ENCODE results near the gene NCOA3.
"Not testable (repeated sequence)": the region's sequence is repeated elsewhere in the genome, so short reads cannot be mapped to it uniquely, and the experiment has no call there.

Gene NCOA3

GRCh38 chr20:47551841-47552240 is 50.2 kb downstream of the NCOA3 start:
- Histone ChIP-seq H3K36me3 (ENCODE audit: control insufficient read depth, insufficient read depth, low read length) (no peaks in the 10 kb centered on the region), H3K4me1 (ENCODE audit: control insufficient read depth, insufficient read depth, low read length) (no peaks in the 10 kb centered on the region), H3K4me3 (ENCODE audit: low read length) (no peak overlapping the region), H3K27me3 (ENCODE audit: control insufficient read depth, insufficient read depth, low read length) (no peaks in the 10 kb centered on the region), H3K9ac (ENCODE audit: low read length) (no peak overlapping the region), H3K9me3 (ENCODE audit: control insufficient read depth, low read length) (no peaks in the 10 kb centered on the region)

DNA sequence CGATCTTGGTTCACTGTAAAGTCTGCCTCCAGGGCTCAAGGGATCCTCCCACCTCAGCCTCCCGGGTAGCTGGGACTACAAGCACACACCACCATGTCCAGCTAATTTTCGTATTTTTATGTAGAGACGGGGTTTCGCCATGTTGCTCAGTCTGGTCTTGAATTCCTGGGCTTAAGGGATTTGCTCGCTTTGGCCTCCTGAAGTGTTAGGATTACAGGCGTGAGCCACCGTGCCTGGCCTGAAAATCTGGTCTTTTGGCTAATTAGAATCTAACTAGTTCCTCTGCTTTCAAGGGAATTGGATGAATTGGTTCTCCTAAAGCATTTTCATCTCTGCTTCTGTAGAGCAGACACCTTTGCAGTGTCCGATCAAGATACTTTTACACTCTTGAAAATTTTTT is 51.3 kb downstream of the NCOA3 start:
- H3K9ac ChIP-seq (ENCODE audit: low read length), result no peak overlapping the region
- no peaks in the 10 kb centered on the region for H3K27me3 ChIP-seq (ENCODE audit: control insufficient read depth, insufficient read depth, low read length)
- no peak overlapping the region for H3K4me3 ChIP-seq (ENCODE audit: low read length)
- H3K36me3 ChIP-seq (ENCODE audit: control insufficient read depth, insufficient read depth, low read length), result no peaks in the 10 kb centered on the region
- no peaks in the 10 kb centered on the region for H3K4me1 ChIP-seq (ENCODE audit: control insufficient read depth, insufficient read depth, low read length)
- no peaks in the 10 kb centered on the region for H3K9me3 ChIP-seq (ENCODE audit: control insufficient read depth, low read length)

DNA sequence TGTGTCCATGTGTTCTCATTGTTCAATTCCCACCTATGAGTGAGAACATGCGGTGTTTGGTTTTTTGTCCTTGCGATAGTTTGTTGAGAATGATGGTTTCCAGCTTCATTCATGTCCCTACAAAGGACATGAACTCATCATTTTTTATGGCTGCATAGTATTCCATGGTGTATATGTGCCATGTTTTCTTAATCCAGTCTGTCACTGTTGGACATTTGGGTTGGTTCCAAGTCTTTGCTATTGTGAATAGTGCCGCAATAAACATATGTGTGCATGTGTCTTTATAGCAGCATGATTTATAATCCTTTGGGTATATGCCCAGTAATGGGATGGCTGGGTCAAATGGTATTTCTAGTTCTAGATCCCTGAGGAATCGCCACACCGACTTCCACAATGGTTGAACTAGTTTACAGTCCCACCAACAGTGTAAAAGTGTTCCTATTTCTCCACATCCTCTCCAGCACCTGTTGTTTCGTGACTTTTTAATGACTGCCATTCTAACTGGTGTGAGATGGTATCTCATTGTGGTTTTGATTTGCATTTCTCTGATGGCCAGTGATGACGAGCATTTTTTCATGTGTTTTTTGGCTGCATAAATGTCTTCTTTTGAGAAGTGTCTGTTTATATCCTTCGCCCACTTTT is 52.0 kb downstream of the NCOA3 start:
- H3K27me3 ChIP-seq (ENCODE audit: control insufficient read depth, insufficient read depth, low read length); H3K9me3 ChIP-seq (ENCODE audit: control insufficient read depth, low read length): not testable (repeated sequence)

DNA sequence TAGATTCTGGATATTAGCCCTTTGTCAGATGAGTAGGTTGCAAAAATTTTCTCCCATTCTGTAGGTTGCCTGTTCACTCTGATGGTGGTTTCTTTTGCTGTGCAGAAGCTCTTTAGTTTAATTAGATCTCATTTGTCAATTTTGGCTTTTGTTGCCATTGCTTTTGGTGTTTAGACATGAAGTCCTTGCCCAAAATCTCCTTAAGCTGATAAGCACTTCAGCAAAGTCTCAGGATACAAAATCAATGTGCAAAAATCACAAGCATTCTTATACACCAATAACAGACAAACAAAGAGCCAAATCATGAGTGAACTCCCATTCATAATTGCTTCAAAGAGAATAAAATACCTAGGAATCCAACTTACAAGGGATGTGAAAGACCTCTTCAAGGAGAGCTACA is 52.6 kb downstream of the NCOA3 start:
- not testable (repeated sequence) for H3K27me3 ChIP-seq (ENCODE audit: control insufficient read depth, insufficient read depth, low read length); H3K36me3 ChIP-seq (ENCODE audit: control insufficient read depth, insufficient read depth, low read length); H3K4me1 ChIP-seq (ENCODE audit: control insufficient read depth, insufficient read depth, low read length); H3K9ac ChIP-seq (ENCODE audit: low read length); H3K9me3 ChIP-seq (ENCODE audit: control insufficient read depth, low read length); H3K4me3 ChIP-seq (ENCODE audit: low read length)

More for the DNA sequence above, 52.0 kb downstream of the NCOA3 start:
- not testable (repeated sequence) for H3K4me3 ChIP-seq (ENCODE audit: low read length); H3K9ac ChIP-seq (ENCODE audit: low read length); H3K36me3 ChIP-seq (ENCODE audit: control insufficient read depth, insufficient read depth, low read length); H3K4me1 ChIP-seq (ENCODE audit: control insufficient read depth, insufficient read depth, low read length)

- Histone ChIP-seq H3K27me3 (ENCODE audit: control insufficient read depth, insufficient read depth, low read length) (no peaks in the 10 kb centered on the region), H3K4me3 (ENCODE audit: low read length) (no peak overlapping the region), H3K4me1 (ENCODE audit: control insufficient read depth, insufficient read depth, low read length) (peaks cover 8% of the 10 kb centered on the region), H3K36me3 (ENCODE audit: control insufficient read depth, insufficient read depth, low read length) (no peaks in the 10 kb centered on the region), H3K9ac (ENCODE audit: low read length) (no peak overlapping the region), H3K9me3 (ENCODE audit: control insufficient read depth, low read length) (no peaks in the 10 kb centered on the region)
These were observed 55.5 kb downstream of the NCOA3 start for GRCh38 chr20:47557218-47557617.

GRCh38 chr20:47557791-47558190 is 56.1 kb downstream of the NCOA3 start:
- Histone ChIP-seq H3K9me3 (ENCODE audit: control insufficient read depth, low read length) (no peaks in the 10 kb centered on the region), H3K9ac (ENCODE audit: low read length) (no peak overlapping the region), H3K27me3 (ENCODE audit: control insufficient read depth, insufficient read depth, low read length) (no peaks in the 10 kb centered on the region), H3K4me3 (ENCODE audit: low read length) (no peak overlapping the region), H3K36me3 (ENCODE audit: control insufficient read depth, insufficient read depth, low read length) (no peaks in the 10 kb centered on the region), H3K4me1 (ENCODE audit: control insufficient read depth, insufficient read depth, low read length) (peaks cover 8% of the 10 kb centered on the region)

DNA sequence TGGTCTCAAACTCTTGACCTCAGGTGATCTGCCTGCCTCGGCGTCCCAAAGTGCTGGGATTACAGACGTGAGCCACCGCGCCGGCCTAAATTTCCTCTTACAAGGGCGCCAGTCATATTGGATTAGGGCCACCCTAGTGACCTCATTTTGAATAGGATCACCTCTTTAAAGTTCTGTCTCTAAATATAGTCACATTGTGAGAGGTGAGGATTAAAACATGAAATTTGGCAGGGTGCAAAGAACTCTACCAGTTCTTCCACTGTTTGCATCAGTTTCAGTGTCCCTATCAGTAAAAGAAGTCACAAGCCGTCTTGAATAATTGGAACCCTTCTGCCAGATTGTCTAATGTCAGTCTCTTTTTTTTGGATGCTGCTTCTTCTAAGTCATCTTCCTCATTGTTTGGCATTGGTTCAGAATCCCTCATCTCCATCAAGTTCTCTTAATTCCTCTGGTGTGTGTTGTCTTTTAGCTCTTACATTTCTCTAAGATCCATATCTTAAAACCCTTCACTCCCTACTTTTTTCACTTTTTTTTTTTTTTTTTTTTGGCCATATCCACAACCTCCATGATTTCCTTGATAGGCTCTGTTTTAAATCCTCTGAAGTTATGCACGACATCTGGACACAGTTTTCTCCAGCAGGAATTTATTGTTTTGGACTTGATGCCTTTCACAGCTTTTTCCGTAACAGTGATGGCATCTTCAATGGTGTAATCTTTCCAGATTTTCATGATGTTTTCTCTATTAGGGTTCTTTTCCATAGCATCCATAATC is 56.8 kb downstream of the NCOA3 start:
- H3K4me3 ChIP-seq (ENCODE audit: low read length), result no peak overlapping the region
- H3K36me3 ChIP-seq (ENCODE audit: control insufficient read depth, insufficient read depth, low read length), result no peaks in the 10 kb centered on the region
- H3K9ac ChIP-seq (ENCODE audit: low read length), result no peak overlapping the region
- no peaks in the 10 kb centered on the region for H3K27me3 ChIP-seq (ENCODE audit: control insufficient read depth, insufficient read depth, low read length)
- H3K9me3 ChIP-seq (ENCODE audit: control insufficient read depth, low read length), result no peaks in the 10 kb centered on the region
- peaks cover 8% of the 10 kb centered on the region for H3K4me1 ChIP-seq (ENCODE audit: control insufficient read depth, insufficient read depth, low read length)

GRCh38 chr20:47559141-47559540 is 57.5 kb downstream of the NCOA3 start:
- Histone ChIP-seq H3K9me3 (ENCODE audit: control insufficient read depth, low read length) (no peaks in the 10 kb centered on the region), H3K9ac (ENCODE audit: low read length) (no peak overlapping the region), H3K36me3 (ENCODE audit: control insufficient read depth, insufficient read depth, low read length) (no peaks in the 10 kb centered on the region), H3K27me3 (ENCODE audit: control insufficient read depth, insufficient read depth, low read length) (no peaks in the 10 kb centered on the region), H3K4me3 (ENCODE audit: low read length) (no peak overlapping the region), H3K4me1 (ENCODE audit: control insufficient read depth, insufficient read depth, low read length) (peaks cover 8% of the 10 kb centered on the region)

- Histone ChIP-seq H3K27me3 (ENCODE audit: control insufficient read depth, insufficient read depth, low read length) (no peaks in the 10 kb centered on the region), H3K36me3 (ENCODE audit: control insufficient read depth, insufficient read depth, low read length) (no peaks in the 10 kb centered on the region), H3K9me3 (ENCODE audit: control insufficient read depth, low read length) (no peaks in the 10 kb centered on the region), H3K4me3 (ENCODE audit: low read length) (no peak overlapping the region), H3K9ac (ENCODE audit: low read length) (no peak overlapping the region), H3K4me1 (ENCODE audit: control insufficient read depth, insufficient read depth, low read length) (peaks cover 17% of the 10 kb centered on the region)
These were observed 59.5 kb downstream of the NCOA3 start for GRCh38 chr20:47561180-47561579.

- Histone ChIP-seq H3K27me3 (ENCODE audit: control insufficient read depth, insufficient read depth, low read length) (no peaks in the 10 kb centered on the region), H3K9ac (ENCODE audit: low read length) (no peak overlapping the region), H3K4me3 (ENCODE audit: low read length) (no peak overlapping the region), H3K4me1 (ENCODE audit: control insufficient read depth, insufficient read depth, low read length) (peaks cover 24% of the 10 kb centered on the region), H3K9me3 (ENCODE audit: control insufficient read depth, low read length) (no peaks in the 10 kb centered on the region), H3K36me3 (ENCODE audit: control insufficient read depth, insufficient read depth, low read length) (no peaks in the 10 kb centered on the region)
These were observed 60.2 kb downstream of the NCOA3 start for GRCh38 chr20:47561603-47562583.

GRCh38 chr20:47566269-47566668 is 64.6 kb downstream of the NCOA3 start:
- Histone ChIP-seq H3K4me3 (ENCODE audit: low read length) (no peak overlapping the region), H3K36me3 (ENCODE audit: control insufficient read depth, insufficient read depth, low read length) (no peaks in the 10 kb centered on the region), H3K9me3 (ENCODE audit: control insufficient read depth, low read length) (no peaks in the 10 kb centered on the region), H3K27me3 (ENCODE audit: control insufficient read depth, insufficient read depth, low read length) (no peaks in the 10 kb centered on the region), H3K9ac (ENCODE audit: low read length) (no peak overlapping the region), H3K4me1 (ENCODE audit: control insufficient read depth, insufficient read depth, low read length) (peaks cover 29% of the 10 kb centered on the region)

- Histone ChIP-seq H3K27me3 (ENCODE audit: control insufficient read depth, insufficient read depth, low read length) (no peaks in the 10 kb centered on the region), H3K9me3 (ENCODE audit: control insufficient read depth, low read length) (no peaks in the 10 kb centered on the region), H3K36me3 (ENCODE audit: control insufficient read depth, insufficient read depth, low read length) (no peaks in the 10 kb centered on the region), H3K4me3 (ENCODE audit: low read length) (no peak overlapping the region), H3K9ac (ENCODE audit: low read length) (no peak overlapping the region), H3K4me1 (ENCODE audit: control insufficient read depth, insufficient read depth, low read length) (peaks cover 29% of the 10 kb centered on the region)
These were observed 66.3 kb downstream of the NCOA3 start for GRCh38 chr20:47568019-47568418.
